ENCODE results near the gene CCDC91.

CCDC91 gene

DNA sequence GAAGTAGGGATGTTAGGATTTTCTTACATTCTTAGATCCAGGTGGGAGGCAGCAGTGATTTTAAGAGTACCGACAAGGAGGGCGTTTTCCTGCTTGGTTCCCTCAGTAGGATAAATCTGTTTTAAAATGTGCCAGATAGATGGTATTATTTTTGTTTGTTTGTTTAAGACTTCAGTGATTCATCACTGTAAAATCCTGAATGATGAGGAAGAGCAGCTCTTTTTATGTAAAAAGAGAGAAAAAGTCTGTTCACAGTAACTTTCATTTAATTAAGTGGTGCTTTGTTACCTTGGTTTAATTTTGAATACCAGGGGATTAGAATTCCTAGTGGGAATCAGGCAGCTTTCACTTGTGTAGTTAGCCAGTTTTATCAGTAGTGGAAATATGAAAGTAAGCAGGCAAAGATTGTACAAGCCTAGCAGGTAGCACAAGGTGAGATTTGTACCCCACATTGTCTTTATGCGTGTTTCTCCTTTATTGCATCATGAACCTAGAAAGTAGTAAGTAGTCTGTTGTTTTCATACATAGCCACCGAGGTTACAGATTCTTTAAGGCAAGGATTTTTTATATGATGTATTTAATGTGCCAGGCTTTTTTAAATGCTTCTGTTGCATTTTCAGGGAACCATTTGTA, 349.6 kb downstream of the CCDC91 start:
- no peak for TF ChIP-seq EZH2phosphoT487 (conservative IDR thresholded peaks at IDR 0.05; ENCODE audit: low read length)
- TF ChIP-seq, protein P1, sequence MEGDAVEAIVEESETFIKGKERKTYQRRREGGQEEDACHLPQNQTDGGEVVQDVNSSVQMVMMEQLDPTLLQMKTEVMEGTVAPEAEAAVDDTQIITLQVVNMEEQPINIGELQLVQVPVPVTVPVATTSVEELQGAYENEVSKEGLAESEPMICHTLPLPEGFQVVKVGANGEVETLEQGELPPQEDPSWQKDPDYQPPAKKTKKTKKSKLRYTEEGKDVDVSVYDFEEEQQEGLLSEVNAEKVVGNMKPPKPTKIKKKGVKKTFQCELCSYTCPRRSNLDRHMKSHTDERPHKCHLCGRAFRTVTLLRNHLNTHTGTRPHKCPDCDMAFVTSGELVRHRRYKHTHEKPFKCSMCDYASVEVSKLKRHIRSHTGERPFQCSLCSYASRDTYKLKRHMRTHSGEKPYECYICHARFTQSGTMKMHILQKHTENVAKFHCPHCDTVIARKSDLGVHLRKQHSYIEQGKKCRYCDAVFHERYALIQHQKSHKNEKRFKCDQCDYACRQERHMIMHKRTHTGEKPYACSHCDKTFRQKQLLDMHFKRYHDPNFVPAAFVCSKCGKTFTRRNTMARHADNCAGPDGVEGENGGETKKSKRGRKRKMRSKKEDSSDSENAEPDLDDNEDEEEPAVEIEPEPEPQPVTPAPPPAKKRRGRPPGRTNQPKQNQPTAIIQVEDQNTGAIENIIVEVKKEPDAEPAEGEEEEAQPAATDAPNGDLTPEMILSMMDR (IDR thresholded peaks at IDR 0.05; ENCODE audit: insufficient read depth, low read length, poor library complexity, severe bottlenecking), result no peak
- Histone ChIP-seq H3K79me2 (ENCODE audit: insufficient read depth, low read length) (no peaks in the 10 kb centered on the region), H3K27me3 (ENCODE audit: low read length) (no peaks in the 10 kb centered on the region), H3F3A (ENCODE audit: insufficient read depth) (no peaks in the 10 kb centered on the region; the same call in 1 of the 2 replicates), H3K9me2 (replicated peaks; ENCODE audit: insufficient read depth, low read length) (no peaks in the 10 kb centered on the region), H3K4me2 (ENCODE audit: low read depth, low read length, poor library complexity, severe bottlenecking) (no peak overlapping the region), H3K4me3 (ENCODE audit: insufficient read depth, low read length, poor library complexity, severe bottlenecking) (no peak overlapping the region), H4K20me1 (ENCODE audit: low read depth, low read length) (no peaks in the 10 kb centered on the region), H3K9ac (ENCODE audit: low read length) (no peak overlapping the region), H3K36me3 (ENCODE audit: low read length) (no peaks in the 10 kb centered on the region), H2AFZ (ENCODE audit: low read depth, low read length, severe bottlenecking) (no peak overlapping the region), H3K9me3 (ENCODE audit: insufficient read depth, low read length) (no peaks in the 10 kb centered on the region), H3K27ac (ENCODE audit: low read depth, low read length) (no peak overlapping the region)

DNA sequence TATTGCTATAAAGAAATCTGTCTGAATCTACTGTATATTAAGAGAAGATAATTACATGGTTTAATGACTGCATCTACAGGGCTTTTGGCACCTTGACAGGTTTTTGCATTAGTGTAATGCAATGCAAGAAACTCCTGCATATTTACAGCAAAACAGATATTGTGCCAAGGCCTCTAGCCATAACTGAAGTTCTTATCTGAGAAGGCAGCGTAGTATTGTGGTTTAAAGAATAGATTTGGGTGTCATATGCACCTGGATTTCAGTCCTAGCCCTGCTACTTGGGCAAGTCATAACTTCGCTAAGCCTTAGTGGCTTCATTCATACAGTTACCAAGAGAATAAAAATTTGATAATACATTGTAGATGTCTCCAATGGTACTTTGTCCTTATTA, 350.1 kb downstream of the CCDC91 start:
- Histone ChIP-seq H3K4me3 (ENCODE audit: insufficient read depth, low read length, poor library complexity, severe bottlenecking) (no peak overlapping the region), H3K4me2 (ENCODE audit: low read depth, low read length, poor library complexity, severe bottlenecking) (no peak overlapping the region), H3F3A (ENCODE audit: insufficient read depth) (no peaks in the 10 kb centered on the region; the same call in 1 of the 2 replicates), H2AFZ (ENCODE audit: low read depth, low read length, severe bottlenecking) (no peak overlapping the region), H3K27ac (ENCODE audit: low read depth, low read length) (no peak overlapping the region), H3K79me2 (ENCODE audit: insufficient read depth, low read length) (no peaks in the 10 kb centered on the region), H4K20me1 (ENCODE audit: low read depth, low read length) (no peaks in the 10 kb centered on the region), H3K36me3 (ENCODE audit: low read length) (no peaks in the 10 kb centered on the region), H3K9me2 (replicated peaks; ENCODE audit: insufficient read depth, low read length) (no peaks in the 10 kb centered on the region), H3K9me3 (ENCODE audit: insufficient read depth, low read length) (no peaks in the 10 kb centered on the region), H3K9ac (ENCODE audit: low read length) (no peak overlapping the region), H3K27me3 (ENCODE audit: low read length) (no peaks in the 10 kb centered on the region)
- no peak for TF ChIP-seq EZH2phosphoT487 (conservative IDR thresholded peaks at IDR 0.05; ENCODE audit: low read length)
- TF ChIP-seq, protein P1 (IDR thresholded peaks at IDR 0.05; ENCODE audit: insufficient read depth, low read length, poor library complexity, severe bottlenecking), result no peak

GRCh38 chr12:28543021-28543890, 353.0 kb downstream of the CCDC91 start:
- Histone ChIP-seq H3F3A (ENCODE audit: insufficient read depth) (no peaks in the 10 kb centered on the region), H3K27ac (ENCODE audit: low read depth, low read length) (no peak overlapping the region), H4K20me1 (ENCODE audit: low read depth, low read length) (no peaks in the 10 kb centered on the region), H3K27me3 (ENCODE audit: low read length) (no peaks in the 10 kb centered on the region), H3K4me3 (ENCODE audit: insufficient read depth, low read length, poor library complexity, severe bottlenecking) (no peak overlapping the region), H3K9me3 (ENCODE audit: insufficient read depth, low read length) (no peaks in the 10 kb centered on the region), H3K79me2 (ENCODE audit: insufficient read depth, low read length) (no peaks in the 10 kb centered on the region), H3K36me3 (ENCODE audit: low read length) (no peaks in the 10 kb centered on the region), H3K9me2 (replicated peaks; ENCODE audit: insufficient read depth, low read length) (no peaks in the 10 kb centered on the region), H3K4me2 (ENCODE audit: low read depth, low read length, poor library complexity, severe bottlenecking) (no peak overlapping the region), H3K9ac (ENCODE audit: low read length) (no peak overlapping the region), H2AFZ (ENCODE audit: low read depth, low read length, severe bottlenecking) (no peak overlapping the region)
- TF ChIP-seq EZH2phosphoT487 (conservative IDR thresholded peaks at IDR 0.05; ENCODE audit: low read length), result no peak
- TF ChIP-seq, protein P1 (IDR thresholded peaks at IDR 0.05; ENCODE audit: insufficient read depth, low read length, poor library complexity, severe bottlenecking), result no peak

Measured in SU-DHL-6 (cell line).